HepG2 (cell line): ENCODE data around the gene UBR4. TPM values are rescaled to one million over a fixed set of nuclear protein-coding genes. Genes with fewer than 3 reads are reported as not detected.

Experiments
- AHR ChIP-seq: IDR thresholded peaks from 2 replicates; pipeline ENCODE4 v1.6.1; 2018; ENCODE audit warnings: missing genetic modification reagents, missing compliant biosample characterization
- ATF7 ChIP-seq, 2 experiments: fragments of 450-650 bp in 1 of 2; sonication (generic) in 1 of 2; formaldehyde crosslinking in 1 of 2; IDR thresholded peaks; 2 replicates each; pipeline versions ENCODE4 v1.4.0 to v1.6.1; 2016 to 2020; ENCODE audit warnings: antibody characterized with exemption in 1 of 2, mild to moderate bottlenecking in 1 of 2, missing genetic modification reagents in 1 of 2
- EEA1 ChIP-seq: sonication (generic); formaldehyde crosslinking; IDR thresholded peaks from 2 replicates; pipeline ENCODE4 v1.5.1; 2020; ENCODE audit warnings: mild to moderate bottlenecking, missing genetic modification reagents, borderline replicate concordance
- EED ChIP-seq: sonication (generic); formaldehyde crosslinking; IDR thresholded peaks from 2 replicates; pipeline ENCODE4 v1.5.0; 2020; ENCODE audit warnings: mild to moderate bottlenecking, missing genetic modification reagents
- ISX ChIP-seq: sonication (generic); formaldehyde crosslinking; conservative IDR thresholded peaks from 2 replicates; pipeline ENCODE4 v1.5.0; 2020; ENCODE audit warnings: missing genetic modification reagents
- KDM3A ChIP-seq: IDR thresholded peaks from 2 replicates; pipeline ENCODE4 v1.6.1; 2018; ENCODE audit warnings: low read depth, missing compliant biosample characterization
- SP140L ChIP-seq: sonication (generic); formaldehyde crosslinking; IDR thresholded peaks from 2 replicates; pipeline ENCODE4 v1.4.0; 2020; ENCODE audit warnings: missing genetic modification reagents, borderline replicate concordance
- ZNF264 ChIP-seq: sonication (generic); formaldehyde crosslinking; IDR thresholded peaks from 2 replicates; pipeline ENCODE4 v1.4.0; 2020; ENCODE audit warnings: missing genetic modification reagents
- ZNF572 ChIP-seq: sonication (generic); formaldehyde crosslinking; IDR thresholded peaks from 2 replicates; pipeline ENCODE4 v1.5.1; 2020; ENCODE audit warnings: mild to moderate bottlenecking, missing genetic modification reagents
- ZNF589 ChIP-seq: sonication (generic); formaldehyde crosslinking; conservative IDR thresholded peaks from 2 replicates; pipeline ENCODE4 v1.8.0; 2022; ENCODE audit warnings: mild to moderate bottlenecking, moderate library complexity, missing genetic modification reagents
- ZNF749 ChIP-seq: sonication (generic); formaldehyde crosslinking; IDR thresholded peaks from 2 replicates; pipeline ENCODE4 v1.8.0; 2022; ENCODE audit warnings: mild to moderate bottlenecking, missing genetic modification reagents, moderate library complexity, borderline replicate concordance
- ZSCAN5A ChIP-seq: sonication (generic); formaldehyde crosslinking; IDR thresholded peaks from 2 replicates; pipeline ENCODE4 v1.8.0; 2022; ENCODE audit warnings: mild to moderate bottlenecking, missing genetic modification reagents, borderline replicate concordance
- polyA plus RNA-seq, 8 experiments: library from polyadenylated mRNA; depleted of rRNA in 3 of 8; stranded (reverse) in 7 of 8; unstranded in 1 of 8; fragments of >200 nt; fragmentation: Illumina TruSeq in 4 of 8; extraction: Trizol in 4 of 8; gene quantifications; 2 replicates each; pipeline versions ENCODE4 v1.2.1 to v1.2.3, GENCODE V29; 2011 to 2016; ENCODE audit warnings: low read depth in 4 of 8, missing spikeins in 1 of 8, mixed read lengths in 1 of 8; ENCODE audit not compliant: insufficient read depth in 1 of 8
- total RNA-seq, 5 experiments: library from RNA; depleted of rRNA; stranded (reverse); fragments of >200 nt; fragmentation: Illumina TruSeq; extraction: Trizol; gene quantifications; 2 replicates each; pipeline ENCODE4 v1.2.3, GENCODE V29; 2016; ENCODE audit warnings: low read depth in 1 of 5
- TF ChIP-seq, protein P1 (sequence below): sonication (generic); formaldehyde crosslinking; IDR thresholded peaks from 2 replicates; pipeline ENCODE4 v1.5.0; 2020; ENCODE audit warnings: mild to moderate bottlenecking, missing genetic modification reagents
- TF ChIP-seq, protein P2 (sequence below): IDR thresholded peaks from 2 replicates; pipeline ENCODE4 v1.4.0; 2020; ENCODE audit warnings: mild to moderate bottlenecking, missing genetic modification reagents
- TF ChIP-seq, protein P3 (sequence below): sonication (generic); formaldehyde crosslinking; IDR thresholded peaks from 2 replicates; pipeline ENCODE4 v1.5.0; 2020; ENCODE audit warnings: mild to moderate bottlenecking, missing genetic modification reagents
- TF ChIP-seq, protein P4 (sequence below): sonication (generic); formaldehyde crosslinking; IDR thresholded peaks from 2 replicates; pipeline ENCODE4 v1.8.0; 2022; ENCODE audit warnings: low read depth, missing genetic modification reagents

Gene UBR4
- total and polyA plus RNA-seq, 2 of the 13 experiments (the other 11 are each of a cell fraction or from before 2014, with no cell fraction given), result 59.1 to 106 TPM

- TF ChIP-seq ZNF572 (CRISPR knock-in tag), result peak; percentile 54; the same call in 1 of the 2 replicates
- peak; percentile 76 for TF ChIP-seq EED
- TF ChIP-seq KDM3A (CRISPR knock-in tag), result peak; percentile 92
- TF ChIP-seq ATF7 (IDR thresholded peaks at IDR 0.05), result peak; percentile 89
- peak; percentile 89 for TF ChIP-seq ATF7 (CRISPR knock-in tag; IDR thresholded peaks at IDR 0.05)
- TF ChIP-seq ZNF749, result peak; percentile 92; the same call in 1 of the 2 replicates
- no peak for TF ChIP-seq ISX
- TF ChIP-seq, protein P1, sequence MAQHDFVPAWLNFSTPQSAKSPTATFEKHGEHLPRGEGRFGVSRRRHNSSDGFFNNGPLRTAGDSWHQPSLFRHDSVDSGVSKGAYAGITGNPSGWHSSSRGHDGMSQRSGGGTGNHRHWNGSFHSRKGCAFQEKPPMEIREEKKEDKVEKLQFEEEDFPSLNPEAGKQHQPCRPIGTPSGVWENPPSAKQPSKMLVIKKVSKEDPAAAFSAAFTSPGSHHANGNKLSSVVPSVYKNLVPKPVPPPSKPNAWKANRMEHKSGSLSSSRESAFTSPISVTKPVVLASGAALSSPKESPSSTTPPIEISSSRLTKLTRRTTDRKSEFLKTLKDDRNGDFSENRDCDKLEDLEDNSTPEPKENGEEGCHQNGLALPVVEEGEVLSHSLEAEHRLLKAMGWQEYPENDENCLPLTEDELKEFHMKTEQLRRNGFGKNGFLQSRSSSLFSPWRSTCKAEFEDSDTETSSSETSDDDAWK (CRISPR knock-in tag), result no peak
- TF ChIP-seq, protein P2, sequence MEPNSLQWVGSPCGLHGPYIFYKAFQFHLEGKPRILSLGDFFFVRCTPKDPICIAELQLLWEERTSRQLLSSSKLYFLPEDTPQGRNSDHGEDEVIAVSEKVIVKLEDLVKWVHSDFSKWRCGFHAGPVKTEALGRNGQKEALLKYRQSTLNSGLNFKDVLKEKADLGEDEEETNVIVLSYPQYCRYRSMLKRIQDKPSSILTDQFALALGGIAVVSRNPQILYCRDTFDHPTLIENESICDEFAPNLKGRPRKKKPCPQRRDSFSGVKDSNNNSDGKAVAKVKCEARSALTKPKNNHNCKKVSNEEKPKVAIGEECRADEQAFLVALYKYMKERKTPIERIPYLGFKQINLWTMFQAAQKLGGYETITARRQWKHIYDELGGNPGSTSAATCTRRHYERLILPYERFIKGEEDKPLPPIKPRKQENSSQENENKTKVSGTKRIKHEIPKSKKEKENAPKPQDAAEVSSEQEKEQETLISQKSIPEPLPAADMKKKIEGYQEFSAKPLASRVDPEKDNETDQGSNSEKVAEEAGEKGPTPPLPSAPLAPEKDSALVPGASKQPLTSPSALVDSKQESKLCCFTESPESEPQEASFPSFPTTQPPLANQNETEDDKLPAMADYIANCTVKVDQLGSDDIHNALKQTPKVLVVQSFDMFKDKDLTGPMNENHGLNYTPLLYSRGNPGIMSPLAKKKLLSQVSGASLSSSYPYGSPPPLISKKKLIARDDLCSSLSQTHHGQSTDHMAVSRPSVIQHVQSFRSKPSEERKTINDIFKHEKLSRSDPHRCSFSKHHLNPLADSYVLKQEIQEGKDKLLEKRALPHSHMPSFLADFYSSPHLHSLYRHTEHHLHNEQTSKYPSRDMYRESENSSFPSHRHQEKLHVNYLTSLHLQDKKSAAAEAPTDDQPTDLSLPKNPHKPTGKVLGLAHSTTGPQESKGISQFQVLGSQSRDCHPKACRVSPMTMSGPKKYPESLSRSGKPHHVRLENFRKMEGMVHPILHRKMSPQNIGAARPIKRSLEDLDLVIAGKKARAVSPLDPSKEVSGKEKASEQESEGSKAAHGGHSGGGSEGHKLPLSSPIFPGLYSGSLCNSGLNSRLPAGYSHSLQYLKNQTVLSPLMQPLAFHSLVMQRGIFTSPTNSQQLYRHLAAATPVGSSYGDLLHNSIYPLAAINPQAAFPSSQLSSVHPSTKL (CRISPR knock-in tag), result peak; percentile 67
- TF ChIP-seq, protein P3, sequence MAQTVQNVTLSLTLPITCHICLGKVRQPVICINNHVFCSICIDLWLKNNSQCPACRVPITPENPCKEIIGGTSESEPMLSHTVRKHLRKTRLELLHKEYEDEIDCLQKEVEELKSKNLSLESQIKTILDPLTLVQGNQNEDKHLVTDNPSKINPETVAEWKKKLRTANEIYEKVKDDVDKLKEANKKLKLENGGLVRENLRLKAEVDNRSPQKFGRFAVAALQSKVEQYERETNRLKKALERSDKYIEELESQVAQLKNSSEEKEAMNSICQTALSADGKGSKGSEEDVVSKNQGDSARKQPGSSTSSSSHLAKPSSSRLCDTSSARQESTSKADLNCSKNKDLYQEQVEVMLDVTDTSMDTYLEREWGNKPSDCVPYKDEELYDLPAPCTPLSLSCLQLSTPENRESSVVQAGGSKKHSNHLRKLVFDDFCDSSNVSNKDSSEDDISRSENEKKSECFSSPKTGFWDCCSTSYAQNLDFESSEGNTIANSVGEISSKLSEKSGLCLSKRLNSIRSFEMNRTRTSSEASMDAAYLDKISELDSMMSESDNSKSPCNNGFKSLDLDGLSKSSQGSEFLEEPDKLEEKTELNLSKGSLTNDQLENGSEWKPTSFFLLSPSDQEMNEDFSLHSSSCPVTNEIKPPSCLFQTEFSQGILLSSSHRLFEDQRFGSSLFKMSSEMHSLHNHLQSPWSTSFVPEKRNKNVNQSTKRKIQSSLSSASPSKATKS, result no peak
- peak; percentile 93; the same call in 1 of the 2 replicates for TF ChIP-seq ZNF589 (CRISPR knock-in tag)
- TF ChIP-seq SP140L, result peak; percentile 46; the same call in 1 of the 2 replicates
- TF ChIP-seq EEA1, result peak; percentile 55
- peak; percentile 86; the same call in 1 of the 2 replicates for TF ChIP-seq ZNF264 (CRISPR knock-in tag)
- no peak for TF ChIP-seq ZSCAN5A
- no peak for TF ChIP-seq AHR (CRISPR knock-in tag)
- TF ChIP-seq, protein P4, sequence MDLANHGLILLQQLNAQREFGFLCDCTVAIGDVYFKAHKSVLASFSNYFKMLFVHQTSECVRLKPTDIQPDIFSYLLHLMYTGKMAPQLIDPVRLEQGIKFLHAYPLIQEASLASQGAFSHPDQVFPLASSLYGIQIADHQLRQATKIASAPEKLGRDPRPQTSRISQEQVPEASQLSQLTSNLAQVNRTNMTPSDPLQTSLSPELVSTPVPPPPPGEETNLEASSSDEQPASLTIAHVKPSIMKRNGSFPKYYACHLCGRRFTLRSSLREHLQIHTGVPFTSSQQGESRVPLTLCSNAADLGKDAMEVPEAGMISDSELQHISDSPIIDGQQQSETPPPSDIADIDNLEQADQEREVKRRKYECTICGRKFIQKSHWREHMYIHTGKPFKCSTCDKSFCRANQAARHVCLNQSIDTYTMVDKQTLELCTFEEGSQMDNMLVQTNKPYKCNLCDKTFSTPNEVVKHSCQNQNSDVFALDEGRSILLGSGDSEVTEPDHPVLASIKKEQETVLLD (CRISPR knock-in tag), result peak; percentile 99
Observed at GRCh38 chr1:19209990-19210771, at the start of gene UBR4 (continued).
